Fibroblast of pulmonary artery (primary cell): Measurements from ENCODE around the gene MAGI1.

Experiments used
- DNase-seq: peaks from one replicate; pipeline ENCODE4 v3.0.0-alpha.2; 2010; ENCODE audit warnings: low read depth
- H3K4me3 ChIP-seq: replicated peaks from 2 replicates; pipeline ENCODE4 v1.5.1; 2011; ENCODE audit warnings: low read depth, mild to moderate bottlenecking, control low read depth, low read length, moderate library complexity
- CTCF ChIP-seq: IDR thresholded peaks from 2 replicates; pipeline ENCODE4 v1.5.1; 2011; ENCODE audit warnings: mild to moderate bottlenecking, control low read depth, low read length, inconsistent platforms; ENCODE audit errors: missing control alignments

The MAGI1 gene

GRCh38 chr3:65717676-65718346, 320.9 kb downstream of the MAGI1 start:
- TF ChIP-seq CTCF = no peak
- no peak overlapping the region for H3K4me3 ChIP-seq
- DNase-seq = no peak

- H3K4me3 ChIP-seq = no peak overlapping the region
- TF ChIP-seq CTCF = no peak
- no peak for DNase-seq
Measured at GRCh38 chr3:65716071-65716751, 322.5 kb downstream of the MAGI1 start.

GRCh38 chr3:65714134-65714533, 324.6 kb downstream of the MAGI1 start:
- DNase-seq = peak; percentile 33
- no peak overlapping the region for H3K4me3 ChIP-seq
- TF ChIP-seq CTCF = no peak

- no peak for TF ChIP-seq CTCF
- no peak overlapping the region for H3K4me3 ChIP-seq
- DNase-seq = peak; percentile 74
Measured at GRCh38 chr3:65713016-65713415, 325.7 kb downstream of the MAGI1 start.

- H3K4me3 ChIP-seq = no peak overlapping the region
- no peak for TF ChIP-seq CTCF
- peak; percentile 24 for DNase-seq
Measured at GRCh38 chr3:65712140-65712539, 326.6 kb downstream of the MAGI1 start.

- no peak overlapping the region for H3K4me3 ChIP-seq
- DNase-seq = no peak
- no peak for TF ChIP-seq CTCF
Measured at GRCh38 chr3:65706776-65707568, 331.7 kb downstream of the MAGI1 start.
